Measurements from ENCODE around the gene RBM10. TPM values are rescaled to one million over a fixed set of nuclear protein-coding genes. Genes with fewer than 3 reads are reported as not detected.

Gene RBM10
- total and polyA plus RNA-seq, 2 donors (not counting 3 experiments of a cell fraction or from before 2014, with no cell fraction given) = 37.3 to 51.5 TPM

DNA sequence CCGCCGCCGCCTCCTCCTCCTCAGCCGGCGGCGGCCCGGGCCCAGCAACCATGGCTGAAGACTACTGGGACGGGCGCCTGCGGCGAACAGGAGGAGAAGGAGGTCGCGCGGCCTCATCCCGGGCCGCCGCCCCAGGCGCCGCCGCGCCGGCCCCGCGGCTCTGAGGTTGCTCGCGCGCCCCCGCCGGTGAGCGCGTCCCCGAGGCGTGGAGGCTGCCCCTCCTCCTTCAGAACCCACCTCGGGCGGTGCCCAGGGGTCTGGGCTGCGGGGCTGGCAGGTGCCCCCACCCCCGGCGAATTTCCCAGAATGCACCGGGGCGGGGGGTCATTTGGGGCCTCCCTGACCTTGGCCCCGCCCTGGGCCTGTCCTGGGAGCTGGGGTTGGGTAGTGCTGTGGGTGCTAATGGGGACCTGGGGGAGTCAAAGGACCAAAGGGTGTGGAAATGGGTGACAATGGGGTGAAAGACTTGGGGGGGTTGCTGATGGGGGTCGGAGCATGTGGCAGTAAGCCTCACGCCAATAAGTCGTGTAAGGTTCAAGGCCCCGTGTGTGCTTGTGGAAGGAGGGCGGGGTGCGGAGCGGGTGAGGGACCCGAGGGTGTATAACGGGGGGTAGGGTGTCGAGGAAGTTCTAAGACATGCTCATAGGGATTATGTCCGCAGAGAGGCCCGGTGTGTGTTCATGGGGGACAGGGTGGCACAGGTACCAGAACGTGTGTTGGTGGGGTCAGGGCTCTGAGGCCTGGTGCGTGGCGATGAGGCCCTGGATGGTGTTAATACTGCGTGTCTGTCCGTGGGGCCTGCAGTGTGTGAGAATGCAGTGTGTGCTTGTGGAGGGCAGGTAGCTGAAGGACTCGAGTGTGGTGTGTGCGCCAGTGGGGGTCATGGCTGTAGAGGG, 74.1 kb downstream of the RBM10 start:
- intact Hi-C loops (cut with micrococcal nuclease) (loop anchor here (1.0 to 5.0 kb wide), 6 partner anchors 14 to 303 kb away; partner anchors contain the start of genes USP11 and ZNF41), dilution Hi-C loops (cut with MboI; ENCODE audit: extremely low pct_ligation_motif_present, low sequenced_read_pairs) (no loop called here)
- ChIA-PET POLR2A (interaction anchor here (1.9 kb wide), 1 partner anchor 14 kb away, joined by 10 read pairs; the partner anchor contains the start of gene USP11), CTCF (interaction anchor here (0.9 to 1.1 kb wide), 3 partner anchors 102 to 304 kb away, joined by 3 read pairs; no protein-coding TSS in a partner anchor)
- no peaks in the 10 kb centered on the region for H4K20me1 ChIP-seq (replicated peaks; ENCODE audit: control insufficient read depth, extremely low read depth, insufficient read depth, low read length)
- H3K79me2 ChIP-seq (ENCODE audit: control insufficient read depth, insufficient read depth, low read length) = peaks cover 42% of the 10 kb centered on the region
- TF ChIP-seq EZH2 (IDR thresholded peaks at IDR 0.05; ENCODE audit: borderline replicate concordance, low read depth, low read length, severe bottlenecking) = no peak
- no peak for TF ChIP-seq JUN (IDR thresholded peaks at IDR 0.05; ENCODE audit: borderline replicate concordance, insufficient read depth, insufficient read length, low read depth)
- TF ChIP-seq, protein P1, sequence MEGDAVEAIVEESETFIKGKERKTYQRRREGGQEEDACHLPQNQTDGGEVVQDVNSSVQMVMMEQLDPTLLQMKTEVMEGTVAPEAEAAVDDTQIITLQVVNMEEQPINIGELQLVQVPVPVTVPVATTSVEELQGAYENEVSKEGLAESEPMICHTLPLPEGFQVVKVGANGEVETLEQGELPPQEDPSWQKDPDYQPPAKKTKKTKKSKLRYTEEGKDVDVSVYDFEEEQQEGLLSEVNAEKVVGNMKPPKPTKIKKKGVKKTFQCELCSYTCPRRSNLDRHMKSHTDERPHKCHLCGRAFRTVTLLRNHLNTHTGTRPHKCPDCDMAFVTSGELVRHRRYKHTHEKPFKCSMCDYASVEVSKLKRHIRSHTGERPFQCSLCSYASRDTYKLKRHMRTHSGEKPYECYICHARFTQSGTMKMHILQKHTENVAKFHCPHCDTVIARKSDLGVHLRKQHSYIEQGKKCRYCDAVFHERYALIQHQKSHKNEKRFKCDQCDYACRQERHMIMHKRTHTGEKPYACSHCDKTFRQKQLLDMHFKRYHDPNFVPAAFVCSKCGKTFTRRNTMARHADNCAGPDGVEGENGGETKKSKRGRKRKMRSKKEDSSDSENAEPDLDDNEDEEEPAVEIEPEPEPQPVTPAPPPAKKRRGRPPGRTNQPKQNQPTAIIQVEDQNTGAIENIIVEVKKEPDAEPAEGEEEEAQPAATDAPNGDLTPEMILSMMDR (IDR thresholded peaks at IDR 0.05; ENCODE audit: extremely low read depth in 1 of 2, insufficient read depth in 1 of 2, low read depth in 1 of 2, low read length in 2 of 2) = no peak
- no peak for TF ChIP-seq FOS (IDR thresholded peaks at IDR 0.05; ENCODE audit: borderline replicate concordance, insufficient read depth, low read length)
- no peak for TF ChIP-seq POLR2AphosphoS5 (IDR thresholded peaks at IDR 0.05; ENCODE audit: insufficient read depth, low read depth, low read length)
- TF ChIP-seq MYC (IDR thresholded peaks at IDR 0.05; ENCODE audit: low read depth, low read length) = no peak
- TF ChIP-seq, protein P2, sequence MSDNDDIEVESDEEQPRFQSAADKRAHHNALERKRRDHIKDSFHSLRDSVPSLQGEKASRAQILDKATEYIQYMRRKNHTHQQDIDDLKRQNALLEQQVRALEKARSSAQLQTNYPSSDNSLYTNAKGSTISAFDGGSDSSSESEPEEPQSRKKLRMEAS (IDR thresholded peaks at IDR 0.05; ENCODE audit: insufficient read depth, insufficient read length) = no peak
- TF ChIP-seq POLR2A (IDR thresholded peaks at IDR 0.05; ENCODE audit: low read depth, low read length) = no peak
- TF ChIP-seq GATA2 (IDR thresholded peaks at IDR 0.05; ENCODE audit: insufficient read depth, insufficient read length, low read depth, low read length) = no peak
- peaks cover 8 to 30% of the 10 kb centered on the region in 2 experiments for H3K36me3 ChIP-seq (ENCODE audit: control insufficient read depth in 2 of 2, extremely low read depth in 1 of 2, insufficient read depth in 2 of 2, low read length in 2 of 2)
- DNase-seq (ENCODE audit: low read depth, low spot score) (peak; percentile 5), FAIRE-seq (peak; percentile 43)
- peak overlapping the region; percentile 91 for H3K27ac ChIP-seq (ENCODE audit: insufficient read depth, low read depth, low read length)
- H2AFZ ChIP-seq (ENCODE audit: low read depth, low read length) = peak overlapping the region; percentile 17
- H3K4me2 ChIP-seq (ENCODE audit: insufficient read depth, low read length) = peak overlapping the region; percentile 49
- H3K4me3 ChIP-seq (replicated peaks in 1 of 3; ENCODE audit: insufficient read depth in 1 of 3, low read depth in 1 of 3, low read length in 3 of 3) = peak overlapping the region; percentile 43 to 80 (median 73)
- H3K9me1 ChIP-seq (replicated peaks; ENCODE audit: control insufficient read depth, extremely low read depth, insufficient read depth, low read length) = no peaks in the 10 kb centered on the region
- no TSS peak for BruUV-seq (replicated peaks)
- peak overlapping the region; percentile 97 for H3K9ac ChIP-seq (replicated peaks; ENCODE audit: extremely low read depth, insufficient read depth, low read length)
- H3K27me3 ChIP-seq (ENCODE audit: control insufficient read depth in 2 of 2, insufficient read depth in 2 of 2, low read length in 2 of 2) = no peaks in the 10 kb centered on the region
- H3K4me1 ChIP-seq (ENCODE audit: control insufficient read depth, extremely low read depth, insufficient read depth, low read length) = peaks cover 13% of the 10 kb centered on the region
- no peaks in the 10 kb centered on the region for H3K9me3 ChIP-seq (replicated peaks; ENCODE audit: control insufficient read depth, insufficient read depth, low read length)

All from endothelial cell of umbilical vein (primary cell).